Prostate gland (tissue), 2 donors: ENCODE measurements around the gene ENOX1.

Experiments
- POLR2A ChIP-seq: fragments of 450-650 bp; IDR thresholded peaks from one replicate; pipeline ENCODE4 v1.6.1; 2016; ENCODE audit warnings: antibody characterized with exemption, mild to moderate bottlenecking
- POLR2AphosphoS5 ChIP-seq: sonication (generic); formaldehyde crosslinking; IDR thresholded peaks from one replicate; pipeline ENCODE4 v1.6.1; 2017; ENCODE audit warnings: antibody characterized with exemption
- TF ChIP-seq, protein P1 (sequence below), 4 experiments: fragments of 200-600 bp in 2 of 4; fragments of 450-650 bp in 2 of 4; sonication (generic) in 2 of 4; IDR thresholded peaks; 1 replicate in 3 of 4; 2 replicates in 1 of 4; pipeline ENCODE4 v1.5.1; 2016 to 2019; ENCODE audit warnings: antibody characterized with exemption in 4 of 4, mild to moderate bottlenecking in 2 of 4, moderate library complexity in 2 of 4

DNA sequence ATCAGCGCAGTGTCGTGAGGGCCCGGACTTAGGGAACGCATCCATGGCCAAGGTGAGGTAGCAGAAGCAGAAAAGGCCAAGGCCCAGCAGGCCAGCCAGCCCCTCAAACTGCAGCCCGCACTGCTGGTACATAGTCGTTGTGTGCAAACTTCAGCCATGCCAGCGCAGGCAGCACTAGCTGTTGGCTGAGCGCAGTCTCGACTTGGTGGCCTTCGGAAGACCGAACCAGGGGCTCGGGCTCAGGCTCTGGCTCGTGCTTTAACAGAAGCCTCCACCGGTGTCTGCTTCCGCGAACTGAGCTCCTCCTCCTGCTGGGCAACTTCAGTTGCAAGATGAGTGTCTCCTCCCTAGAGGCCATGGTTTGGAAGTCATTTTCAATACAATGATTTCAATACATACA lies 605.9 kb downstream of the ENOX1 start:
- TF ChIP-seq POLR2A (no peak), POLR2AphosphoS5 (no peak)
- TF ChIP-seq, protein P1, sequence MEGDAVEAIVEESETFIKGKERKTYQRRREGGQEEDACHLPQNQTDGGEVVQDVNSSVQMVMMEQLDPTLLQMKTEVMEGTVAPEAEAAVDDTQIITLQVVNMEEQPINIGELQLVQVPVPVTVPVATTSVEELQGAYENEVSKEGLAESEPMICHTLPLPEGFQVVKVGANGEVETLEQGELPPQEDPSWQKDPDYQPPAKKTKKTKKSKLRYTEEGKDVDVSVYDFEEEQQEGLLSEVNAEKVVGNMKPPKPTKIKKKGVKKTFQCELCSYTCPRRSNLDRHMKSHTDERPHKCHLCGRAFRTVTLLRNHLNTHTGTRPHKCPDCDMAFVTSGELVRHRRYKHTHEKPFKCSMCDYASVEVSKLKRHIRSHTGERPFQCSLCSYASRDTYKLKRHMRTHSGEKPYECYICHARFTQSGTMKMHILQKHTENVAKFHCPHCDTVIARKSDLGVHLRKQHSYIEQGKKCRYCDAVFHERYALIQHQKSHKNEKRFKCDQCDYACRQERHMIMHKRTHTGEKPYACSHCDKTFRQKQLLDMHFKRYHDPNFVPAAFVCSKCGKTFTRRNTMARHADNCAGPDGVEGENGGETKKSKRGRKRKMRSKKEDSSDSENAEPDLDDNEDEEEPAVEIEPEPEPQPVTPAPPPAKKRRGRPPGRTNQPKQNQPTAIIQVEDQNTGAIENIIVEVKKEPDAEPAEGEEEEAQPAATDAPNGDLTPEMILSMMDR (IDR thresholded peaks at IDR 0.05), result no peak
